Testis (tissue), 2 donors: ENCODE measurements around the gene POLR1A.

Source experiments
- POLR2A ChIP-seq: fragments of 450-650 bp; IDR thresholded peaks from one replicate; pipeline ENCODE4 v1.6.1; 2017; ENCODE audit warnings: antibody characterized with exemption, mild to moderate bottlenecking, moderate library complexity
- TF ChIP-seq, protein P1 (sequence below), 3 experiments: fragments of 450-650 bp in 2 of 3; fragments of 200-600 bp in 1 of 3; sonication (generic) in 1 of 3; IDR thresholded peaks; one replicate each; pipeline ENCODE4 v1.5.1; 2016 to 2019; ENCODE audit warnings: antibody characterized with exemption in 3 of 3, mild to moderate bottlenecking in 2 of 3, moderate library complexity in 1 of 3

- TF ChIP-seq, protein P1, sequence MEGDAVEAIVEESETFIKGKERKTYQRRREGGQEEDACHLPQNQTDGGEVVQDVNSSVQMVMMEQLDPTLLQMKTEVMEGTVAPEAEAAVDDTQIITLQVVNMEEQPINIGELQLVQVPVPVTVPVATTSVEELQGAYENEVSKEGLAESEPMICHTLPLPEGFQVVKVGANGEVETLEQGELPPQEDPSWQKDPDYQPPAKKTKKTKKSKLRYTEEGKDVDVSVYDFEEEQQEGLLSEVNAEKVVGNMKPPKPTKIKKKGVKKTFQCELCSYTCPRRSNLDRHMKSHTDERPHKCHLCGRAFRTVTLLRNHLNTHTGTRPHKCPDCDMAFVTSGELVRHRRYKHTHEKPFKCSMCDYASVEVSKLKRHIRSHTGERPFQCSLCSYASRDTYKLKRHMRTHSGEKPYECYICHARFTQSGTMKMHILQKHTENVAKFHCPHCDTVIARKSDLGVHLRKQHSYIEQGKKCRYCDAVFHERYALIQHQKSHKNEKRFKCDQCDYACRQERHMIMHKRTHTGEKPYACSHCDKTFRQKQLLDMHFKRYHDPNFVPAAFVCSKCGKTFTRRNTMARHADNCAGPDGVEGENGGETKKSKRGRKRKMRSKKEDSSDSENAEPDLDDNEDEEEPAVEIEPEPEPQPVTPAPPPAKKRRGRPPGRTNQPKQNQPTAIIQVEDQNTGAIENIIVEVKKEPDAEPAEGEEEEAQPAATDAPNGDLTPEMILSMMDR (IDR thresholded peaks at IDR 0.05), result no peak
- TF ChIP-seq POLR2A, result no peak
Observed at GRCh38 chr2:86037795-86038192, 67.9 kb downstream of the POLR1A start.
